Cortex of kidney (tissue), 1 donor: ENCODE data around the gene SERPINA6.
"Not testable (repeated sequence)": the region's sequence is repeated elsewhere in the genome, so short reads cannot be mapped to it uniquely, and the experiment has no call there.

Source experiments
- DNase-seq: peaks from one replicate; lab custom pipeline; 2025; lab: John Stamatoyannopoulos, UW

The SERPINA6 gene

GRCh38 chr14:94322648-94323570 lies at the start of gene SERPINA6:
Gene SERPINA6 (minus strand): TSS chr14:94323336. CDS start chr14:94314648, 8,688 bp downstream.
- DNase-seq = no peak

GRCh38 chr14:94372021-94372605 lies 49.0 kb upstream of the SERPINA6 start:
- DNase-seq = no peak

GRCh38 chr14:94370524-94370910 lies 47.4 kb upstream of the SERPINA6 start:
- DNase-seq = no peak

GRCh38 chr14:94369766-94370523 lies 46.8 kb upstream of the SERPINA6 start:
- not testable (repeated sequence) for DNase-seq

GRCh38 chr14:94368956-94369355 lies 45.8 kb upstream of the SERPINA6 start:
- no peak for DNase-seq

GRCh38 chr14:94368243-94368590 lies 45.1 kb upstream of the SERPINA6 start:
- no peak for DNase-seq

GRCh38 chr14:94367347-94368242 lies 44.5 kb upstream of the SERPINA6 start:
- no peak for DNase-seq

GRCh38 chr14:94366146-94366915 lies 43.2 kb upstream of the SERPINA6 start, which contains the start of gene SERPINA2:
Gene SERPINA2 (minus strand): TSS chr14:94366698.
- DNase-seq = no peak

- no peak for DNase-seq
Measured at GRCh38 chr14:94365624-94366023, 42.5 kb upstream of the SERPINA6 start.

GRCh38 chr14:94364964-94365363 lies 41.8 kb upstream of the SERPINA6 start:
- DNase-seq = no peak

- DNase-seq = no peak
Measured at GRCh38 chr14:94364037-94364436, 40.9 kb upstream of the SERPINA6 start.

- DNase-seq = no peak
Measured at GRCh38 chr14:94363151-94363624, 40.1 kb upstream of the SERPINA6 start.

- DNase-seq = no peak
Measured at GRCh38 chr14:94362614-94363133, 39.5 kb upstream of the SERPINA6 start.

GRCh38 chr14:94361682-94362081 lies 38.5 kb upstream of the SERPINA6 start:
- no peak for DNase-seq

GRCh38 chr14:94360945-94361565 lies 37.9 kb upstream of the SERPINA6 start:
- DNase-seq = no peak

GRCh38 chr14:94357166-94357565 lies 34.0 kb upstream of the SERPINA6 start:
- no peak for DNase-seq

GRCh38 chr14:94356379-94357056 lies 33.4 kb upstream of the SERPINA6 start:
- no peak for DNase-seq

GRCh38 chr14:94355191-94355794 lies 32.2 kb upstream of the SERPINA6 start:
- DNase-seq = no peak

GRCh38 chr14:94354638-94355185 lies 31.6 kb upstream of the SERPINA6 start:
- no peak for DNase-seq
